ENCODE data around the gene SERPINA12. TPM values are rescaled to one million over a fixed set of nuclear protein-coding genes. Genes with fewer than 3 reads are reported as not detected.

Gene SERPINA12
- total and polyA plus RNA-seq, 2 of the 13 experiments (the other 11 are each of a cell fraction or from before 2014, with no cell fraction given) = 0.08 TPM; not detected in 1

GRCh38 chr14:94517641-94518257 lies 8.5 kb upstream of the SERPINA12 start (continued):
- no peak for TF ChIP-seq FOXC1 (CRISPR knock-in tag; IDR thresholded peaks at IDR 0.05; ENCODE audit: borderline replicate concordance)
- TF ChIP-seq ELF1 (CRISPR knock-in tag; IDR thresholded peaks at IDR 0.05) = no peak
- TF ChIP-seq ZNF780A (CRISPR knock-in tag; IDR thresholded peaks at IDR 0.05) = no peak
- 0 out of 2 replicates have a peak, but pooled peaks have one; percentile 68 for TF ChIP-seq PHF21A (CRISPR knock-in tag; IDR thresholded peaks at IDR 0.05)
- TF ChIP-seq ONECUT2 (CRISPR knock-in tag; IDR thresholded peaks at IDR 0.05) = no peak
- TF ChIP-seq ZNF253 (CRISPR knock-in tag; IDR thresholded peaks at IDR 0.05; ENCODE audit: borderline replicate concordance) = no peak
- 0 out of 2 replicates have a peak, but pooled peaks have one; percentile 36 for TF ChIP-seq ZNF704 (CRISPR knock-in tag; IDR thresholded peaks at IDR 0.05; ENCODE audit: borderline replicate concordance)
- TF ChIP-seq ZBTB7A (CRISPR knock-in tag; IDR thresholded peaks at IDR 0.05) = no peak
- TF ChIP-seq SRSF4 (IDR thresholded peaks at IDR 0.05; ENCODE audit: low read depth, low read length, poor library complexity, severe bottlenecking) = no peak
- no peak for TF ChIP-seq MLXIP (CRISPR knock-in tag; IDR thresholded peaks at IDR 0.05; ENCODE audit: borderline replicate concordance)
- TF ChIP-seq HIVEP1 (CRISPR knock-in tag; IDR thresholded peaks at IDR 0.05) = no peak
- peak; percentile 43; the same call in 1 of the 2 replicates for TF ChIP-seq HMG20A (CRISPR knock-in tag; IDR thresholded peaks at IDR 0.05; ENCODE audit: borderline replicate concordance)
- TF ChIP-seq ELF3 (CRISPR knock-in tag; IDR thresholded peaks at IDR 0.05) = peak; percentile 62; the same call in 1 of the 2 replicates
- no peak for TF ChIP-seq NFKBIZ (CRISPR knock-in tag; IDR thresholded peaks at IDR 0.05)
- TF ChIP-seq ZNF430 (CRISPR knock-in tag; IDR thresholded peaks at IDR 0.05) = no peak
- TF ChIP-seq ZSCAN12 (CRISPR knock-in tag; IDR thresholded peaks at IDR 0.05) = 0 out of 2 replicates have a peak, but pooled peaks have one; percentile 15
- TF ChIP-seq PATZ1 (CRISPR knock-in tag; IDR thresholded peaks at IDR 0.05) = peak; percentile 48; the same call in 1 of the 2 replicates
- no peak for TF ChIP-seq MAF1 (CRISPR knock-in tag; IDR thresholded peaks at IDR 0.05; ENCODE audit: borderline replicate concordance)
- TF ChIP-seq ZNF687 (CRISPR knock-in tag; IDR thresholded peaks at IDR 0.05) = peak; percentile 48
- TF ChIP-seq SUZ12 (IDR thresholded peaks at IDR 0.05; ENCODE audit: low read depth, low read length) = no peak

Measured in HepG2 (cell line).